Measurements from ENCODE around the gene BICC1. TPM values are rescaled to one million over a fixed set of nuclear protein-coding genes. Genes with fewer than 3 reads are reported as not detected.

The BICC1 gene
- total RNA-seq, 1 experiment from 2014 or later = 12.2 TPM

GRCh38 chr10:58645416-58646146 lies 132.9 kb downstream of the BICC1 start:
- DNase-seq (ENCODE audit: low read depth) = no peak

DNA sequence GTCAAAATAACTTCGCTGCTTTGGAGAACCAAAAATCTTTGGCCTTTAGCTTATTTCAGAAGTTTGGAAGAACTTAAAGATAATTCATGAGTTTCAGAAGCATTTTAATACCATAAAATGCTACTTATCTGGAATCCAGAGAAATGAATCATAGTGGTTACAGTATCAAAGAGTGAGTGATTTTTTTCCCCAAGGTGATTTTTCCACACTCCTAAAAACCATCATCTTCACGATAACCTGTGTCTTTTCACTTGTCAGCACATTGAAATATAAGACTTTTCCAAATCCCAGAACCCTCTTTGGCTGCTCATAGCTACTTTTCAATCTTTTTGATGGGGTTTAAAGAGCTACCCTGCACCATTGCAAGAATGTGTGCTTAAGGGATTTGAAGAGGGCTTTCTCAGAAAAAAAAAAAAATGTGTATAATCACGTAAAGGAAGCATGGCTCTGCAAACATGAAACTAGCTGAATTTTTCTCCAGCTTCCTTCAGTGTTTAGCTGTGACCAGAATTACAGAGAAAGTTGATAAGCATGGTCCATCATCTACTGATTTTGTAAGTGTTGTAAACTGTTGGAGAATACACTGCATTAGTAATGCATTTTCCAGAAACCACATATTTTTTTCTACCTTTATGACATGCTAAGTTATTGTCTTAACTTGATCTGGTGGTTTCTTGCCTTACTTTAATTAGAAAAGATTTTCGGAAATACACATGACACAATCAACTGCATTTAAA lies 134.9 kb downstream of the BICC1 start:
- DNase-seq (ENCODE audit: low read depth) = no peak

DNA sequence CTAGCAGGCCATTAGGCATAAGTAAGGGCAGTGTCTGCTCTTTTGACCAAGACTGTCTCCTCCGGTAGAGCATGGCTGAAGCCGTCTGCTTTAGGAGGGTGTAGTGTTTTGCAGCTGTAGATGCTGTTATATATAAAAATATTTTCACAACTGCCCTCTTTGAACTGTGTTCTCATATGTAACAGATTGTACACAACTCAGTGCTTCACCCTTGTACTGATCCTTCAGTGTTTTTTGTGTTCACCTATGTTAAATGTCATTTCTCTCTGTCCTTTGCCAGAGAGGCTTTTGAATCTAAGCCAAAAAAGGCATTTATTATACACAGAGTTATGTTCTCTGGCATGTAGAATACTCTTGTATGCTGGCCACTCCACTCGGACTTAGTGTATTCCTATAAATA lies 135.5 kb downstream of the BICC1 start:
- no peak for DNase-seq (ENCODE audit: low read depth)

GRCh38 chr10:58651040-58651439 lies 138.4 kb downstream of the BICC1 start:
- peak; percentile 52 for DNase-seq (ENCODE audit: low read depth)

GRCh38 chr10:58651742-58652141 lies 139.1 kb downstream of the BICC1 start:
- DNase-seq (ENCODE audit: low read depth) = no peak

DNA sequence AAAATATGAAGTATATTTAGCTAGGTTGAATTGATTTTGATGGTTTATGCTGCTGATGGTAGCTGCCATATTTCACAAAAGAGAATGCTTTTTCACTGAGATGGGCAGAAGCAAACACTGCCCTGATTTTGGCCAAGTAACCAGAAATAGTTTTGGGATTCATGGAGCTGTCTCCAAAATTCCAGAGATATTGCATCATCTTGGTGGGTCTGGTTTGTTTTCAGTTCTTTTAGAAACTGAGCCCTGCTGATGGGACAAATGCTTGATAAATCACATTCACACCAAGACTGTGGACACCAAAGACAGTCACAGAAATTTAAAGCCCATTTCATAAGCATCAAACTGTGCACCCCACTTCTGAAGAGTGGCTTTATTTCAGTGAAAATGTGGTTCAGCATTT lies 140.5 kb downstream of the BICC1 start:
- DNase-seq (ENCODE audit: low read depth) = no peak

- DNase-seq (ENCODE audit: low read depth) = peak; percentile 56
Observed at GRCh38 chr10:58660575-58661255, 148.0 kb downstream of the BICC1 start.

DNA sequence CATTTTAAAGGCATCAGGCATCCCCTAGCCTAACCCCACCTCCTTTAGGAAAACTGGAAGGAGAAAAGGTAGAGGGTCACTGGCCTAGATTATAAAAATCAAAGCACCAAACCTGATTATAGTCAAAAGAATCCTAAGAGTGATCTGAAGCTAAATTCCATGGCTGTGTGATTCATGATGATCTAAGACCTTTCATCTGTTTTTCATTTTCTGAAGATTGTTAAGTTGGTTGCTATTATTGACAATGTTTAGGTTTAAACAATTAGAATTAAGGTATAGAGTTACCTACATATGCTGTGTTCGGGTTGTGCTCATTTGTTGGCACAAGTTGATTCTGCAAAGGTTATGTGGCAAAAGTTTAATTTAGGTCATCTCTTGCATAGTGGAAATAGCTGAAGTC lies 148.7 kb downstream of the BICC1 start:
- peak; percentile 45 for DNase-seq (ENCODE audit: low read depth)

DNA sequence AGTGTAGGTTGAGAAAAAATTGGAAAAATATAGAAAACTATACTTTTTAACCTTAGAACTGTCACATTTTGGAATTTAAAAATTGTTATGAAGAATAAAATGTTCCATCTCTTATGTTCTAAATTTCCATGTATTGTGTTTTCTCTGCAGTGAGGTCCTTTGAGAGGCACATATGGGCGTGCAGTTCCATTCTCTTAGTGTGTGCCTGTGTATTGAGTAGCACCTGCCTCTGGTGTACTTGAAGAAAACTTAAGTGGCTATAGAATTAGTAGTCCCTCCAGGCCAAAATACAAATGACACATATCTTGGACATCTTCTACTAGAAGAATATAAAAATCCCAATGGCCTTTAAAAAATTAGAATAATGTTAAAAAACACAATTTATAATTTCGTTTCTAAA lies 149.2 kb downstream of the BICC1 start:
- DNase-seq (ENCODE audit: low read depth) = no peak

DNA sequence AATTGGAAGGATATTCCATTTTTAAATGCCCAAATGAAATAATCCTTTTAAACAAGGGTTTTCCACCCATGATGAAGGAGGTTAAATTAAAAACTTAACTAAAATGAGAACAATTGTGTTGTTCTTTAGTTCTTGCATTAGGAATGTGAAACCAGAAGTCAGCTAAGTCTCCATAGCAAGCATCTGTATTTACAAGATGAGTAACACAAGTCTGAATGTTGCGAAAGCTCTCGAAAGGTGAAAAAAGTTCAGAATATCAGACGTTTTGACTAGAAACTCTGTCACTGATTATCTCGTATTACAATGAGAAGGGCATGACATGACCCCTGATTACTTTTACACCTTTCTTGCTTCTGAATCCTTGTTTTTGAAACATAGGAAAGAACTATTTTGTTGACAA lies 149.6 kb downstream of the BICC1 start:
- peak; percentile 69 for DNase-seq (ENCODE audit: low read depth)

- DNase-seq (ENCODE audit: low read depth) = no peak
Observed at GRCh38 chr10:58665361-58665760, 152.7 kb downstream of the BICC1 start.

- DNase-seq (ENCODE audit: low read depth) = peak; percentile 60
Observed at GRCh38 chr10:58666024-58666423, 153.4 kb downstream of the BICC1 start.

- DNase-seq (ENCODE audit: low read depth) = no peak
Observed at GRCh38 chr10:58667658-58668310, 155.1 kb downstream of the BICC1 start.

DNA sequence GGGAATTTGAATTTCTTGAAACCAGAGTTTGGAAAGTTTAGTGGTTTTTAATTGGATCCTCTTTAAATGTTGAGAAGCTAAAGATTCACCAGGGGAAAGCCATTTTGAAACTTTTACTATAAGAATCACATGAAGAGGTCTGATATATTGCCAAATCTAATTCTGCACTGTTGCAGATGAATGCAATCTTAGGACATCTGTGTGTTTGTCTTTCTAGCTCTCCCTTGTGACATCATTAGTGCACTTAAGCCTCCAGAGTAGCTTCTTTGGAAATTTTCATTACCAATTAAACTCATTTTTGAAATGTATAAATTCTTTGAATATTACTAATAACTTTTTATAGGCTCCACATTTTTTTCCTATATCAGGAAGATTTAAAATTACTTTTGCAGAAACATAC lies 160.2 kb downstream of the BICC1 start:
- no peak for DNase-seq (ENCODE audit: low read depth)

GRCh38 chr10:58674251-58674650 lies 161.6 kb downstream of the BICC1 start:
- DNase-seq (ENCODE audit: low read depth) = no peak

GRCh38 chr10:58675321-58675720 lies 162.6 kb downstream of the BICC1 start:
- DNase-seq (ENCODE audit: low read depth) = no peak

DNA sequence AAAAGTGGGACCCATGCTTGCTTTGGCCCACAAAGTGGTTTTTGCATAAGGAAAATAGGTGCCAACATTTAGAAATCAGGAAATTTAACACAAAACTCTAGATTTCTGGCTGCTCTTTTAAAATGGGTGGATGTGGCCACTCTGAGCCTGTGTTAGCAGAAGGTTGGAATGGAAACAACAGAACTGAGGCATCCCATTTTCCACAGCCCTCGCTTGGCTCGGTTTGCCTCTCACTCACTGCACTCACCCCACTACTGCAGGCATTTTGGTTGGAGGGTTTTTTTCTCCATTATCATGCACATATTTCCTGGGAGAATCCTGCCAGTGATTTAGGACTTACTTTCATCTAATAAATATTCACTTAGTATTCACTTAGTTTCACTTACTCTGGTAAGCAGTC lies 178.9 kb downstream of the BICC1 start:
- no peak for DNase-seq (ENCODE audit: low read depth)

DNA sequence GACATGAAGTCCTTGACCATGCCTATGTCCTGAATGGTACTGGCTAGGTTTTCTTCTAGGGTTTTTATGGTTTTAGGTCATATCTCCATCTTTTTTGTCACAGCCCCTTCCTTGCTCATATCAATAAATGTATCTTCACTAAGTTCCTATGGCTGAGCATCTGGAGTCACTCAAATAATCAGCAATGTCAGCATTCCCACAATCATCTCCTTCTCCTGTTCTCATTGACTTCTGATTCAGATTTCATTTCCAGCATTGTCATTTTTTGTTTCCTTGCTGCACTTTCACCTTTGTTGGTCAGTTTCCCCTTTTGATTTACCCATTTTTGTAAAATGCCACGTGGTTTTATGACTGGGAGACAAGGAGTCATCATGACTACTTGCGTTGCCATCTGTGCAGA lies 181.2 kb downstream of the BICC1 start:
- no peak for DNase-seq (ENCODE audit: low read depth)

DNA sequence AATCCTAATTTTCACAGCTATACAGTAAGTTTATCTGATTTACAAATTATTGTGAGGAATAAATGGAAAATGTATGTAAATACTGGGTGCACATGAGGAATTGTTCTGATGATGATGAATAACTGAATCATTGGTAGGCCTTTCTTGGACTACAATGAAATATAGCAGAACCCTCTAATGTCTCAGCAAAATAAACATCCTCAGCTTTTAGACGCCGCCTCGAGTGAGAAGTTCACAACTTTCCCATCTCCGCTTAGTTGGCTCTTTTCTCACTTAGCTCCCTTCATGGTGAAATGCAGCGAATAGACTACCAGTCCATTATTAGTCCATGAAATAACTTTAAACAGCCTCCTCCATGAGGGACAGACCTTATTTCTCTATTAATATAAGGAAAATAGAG lies 182.3 kb downstream of the BICC1 start:
- DNase-seq (ENCODE audit: low read depth) = no peak

GRCh38 chr10:58696736-58697135 lies 184.1 kb downstream of the BICC1 start:
- no peak for DNase-seq (ENCODE audit: low read depth)

GRCh38 chr10:58697691-58698090 lies 185.0 kb downstream of the BICC1 start:
- DNase-seq (ENCODE audit: low read depth) = peak; percentile 38

DNA sequence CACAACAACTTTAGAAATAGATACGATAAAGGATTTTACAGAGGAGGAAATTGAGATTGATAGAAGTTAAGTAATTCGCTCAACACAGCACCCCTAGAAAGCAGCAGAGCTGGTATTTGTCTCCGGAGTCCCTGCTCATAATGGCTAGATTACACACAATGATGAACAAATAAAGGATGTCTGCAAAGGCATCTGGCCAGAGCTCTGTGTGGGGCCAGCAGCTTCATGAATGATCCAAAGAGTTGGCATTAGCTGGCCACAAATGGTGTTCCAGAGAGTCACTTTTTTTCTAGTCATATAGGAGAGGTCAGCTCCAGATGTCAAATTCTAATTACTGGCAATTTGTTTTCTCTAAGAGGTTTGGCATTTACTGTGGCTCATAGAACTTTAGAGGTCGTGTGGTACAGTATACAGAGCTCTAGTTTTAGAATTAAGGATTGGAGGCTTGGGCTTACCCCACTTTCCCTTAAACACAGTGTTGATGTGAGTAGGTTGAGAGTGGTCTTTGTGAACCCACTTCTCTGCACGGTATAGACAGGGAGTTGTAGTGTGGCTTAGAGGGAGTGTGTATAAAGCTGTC lies 186.2 kb downstream of the BICC1 start:
- DNase-seq (ENCODE audit: low read depth) = peak; percentile 35

Data from Daoy (cell line).